WERI-Rb-1 (cell line): ENCODE data around the gene TSPAN16.

Source experiments
- DNase-seq: peaks from one replicate; pipeline ENCODE4 v3.0.0-alpha.2; 2020
- H3K27ac ChIP-seq: fragments of 250-450 bp; sonication (Bioruptor Pico); 2 replicates; pipeline ENCODE4 v1.5.1; 2020; ENCODE audit warnings: mild to moderate bottlenecking, moderate library complexity
- H3K27me3 ChIP-seq: fragments of 250-450 bp; sonication (Bioruptor Pico); 2 replicates; pipeline ENCODE4 v1.5.1; 2021; ENCODE audit warnings: mild to moderate bottlenecking, low read depth, moderate library complexity; ENCODE audit not compliant: insufficient read depth, severe bottlenecking
- H3K36me3 ChIP-seq: fragments of 250-450 bp; sonication (Bioruptor Pico); 2 replicates; pipeline ENCODE4 v1.5.1; 2020; ENCODE audit warnings: mild to moderate bottlenecking, moderate library complexity
- H3K4me3 ChIP-seq: 2 replicates; pipeline ENCODE4 v1.5.1; 2011; ENCODE audit warnings: low read depth, mild to moderate bottlenecking, control low read depth, low read length
- H3K9me3 ChIP-seq: fragments of 250-450 bp; sonication (Bioruptor Pico); 2 replicates; pipeline ENCODE4 v1.5.1; 2021; ENCODE audit warnings: mild to moderate bottlenecking, moderate library complexity; ENCODE audit not compliant: severe bottlenecking
- CTCF ChIP-seq: IDR thresholded peaks from 2 replicates; pipeline ENCODE4 v1.5.1; 2011; ENCODE audit warnings: low read depth, mild to moderate bottlenecking, control low read depth, inconsistent platforms, low read length

Gene TSPAN16

GRCh38 chr19:11260996-11261395, 35.0 kb upstream of the TSPAN16 start:
- H3K27me3 ChIP-seq, result no peaks in the 10 kb centered on the region
- H3K27ac ChIP-seq, result no peak overlapping the region
- no peak overlapping the region for H3K4me3 ChIP-seq
- no peaks in the 10 kb centered on the region for H3K36me3 ChIP-seq
- no peak for TF ChIP-seq CTCF
- DNase-seq, result no peak
- no peaks in the 10 kb centered on the region for H3K9me3 ChIP-seq

- H3K27ac ChIP-seq, result 0 out of 2 replicates have a peak overlapping the region, but pooled peaks have one; percentile 40
- DNase-seq, result peak; percentile 38
- no peaks in the 10 kb centered on the region for H3K9me3 ChIP-seq
Observed at GRCh38 chr19:11261431-11261970, 34.5 kb upstream of the TSPAN16 start.

GRCh38 chr19:11261971-11262839, 33.8 kb upstream of the TSPAN16 start, which contains the start of gene DOCK6:
Gene DOCK6, minus strand, starts transcription at chr19:11262524. Its CDS starts 84 bp downstream, at chr19:11262440.
- peak within 1 kb of the TSS; percentile 69 for H3K4me3 ChIP-seq
- TF ChIP-seq CTCF, result peak; percentile 51

More at GRCh38 chr19:11261431-11261970, 34.5 kb upstream of the TSPAN16 start:
- Histone ChIP-seq H3K4me3 (peak overlapping the region; percentile 69), H3K27me3 (no peaks in the 10 kb centered on the region), H3K36me3 (no peaks in the 10 kb centered on the region)
- TF ChIP-seq CTCF, result no peak

GRCh38 chr19:11263726-11264125, 32.2 kb upstream of the TSPAN16 start:
- Histone ChIP-seq H3K4me3 (no peak overlapping the region), H3K9me3 (no peaks in the 10 kb centered on the region), H3K27ac (no peak overlapping the region), H3K36me3 (no peaks in the 10 kb centered on the region), H3K27me3 (no peaks in the 10 kb centered on the region)
- TF ChIP-seq CTCF, result no peak
- DNase-seq, result no peak

More at GRCh38 chr19:11261971-11262839, 33.8 kb upstream of the TSPAN16 start, which contains the start of gene DOCK6:
- H3K36me3 ChIP-seq, result no peaks in the 10 kb centered on the region
- no peaks in the 10 kb centered on the region for H3K27me3 ChIP-seq
- peak; percentile 32 for DNase-seq
- H3K27ac ChIP-seq, result peak within 1 kb of the TSS; percentile 40; the same call in 1 of the 2 replicates
- H3K9me3 ChIP-seq, result no peaks in the 10 kb centered on the region

- Histone ChIP-seq H3K9me3 (no peaks in the 10 kb centered on the region), H3K36me3 (no peaks in the 10 kb centered on the region), H3K27ac (no peak overlapping the region), H3K27me3 (no peaks in the 10 kb centered on the region), H3K4me3 (no peak overlapping the region)
- no peak for DNase-seq
- no peak for TF ChIP-seq CTCF
Observed at GRCh38 chr19:11264452-11265176, 31.3 kb upstream of the TSPAN16 start.
